Neural progenitor cell (in vitro differentiated cells): ENCODE data around the gene IL2RA. TPM values are rescaled to one million over a fixed set of nuclear protein-coding genes. Genes with fewer than 3 reads are reported as not detected.
"Not testable (repeated sequence)": the region's sequence is repeated elsewhere in the genome, so short reads cannot be mapped to it uniquely, and the experiment has no call there.

Experiments
- DNase-seq: peaks from one replicate; pipeline ENCODE4 v3.0.0-alpha.2; 2016; ENCODE audit warnings: low spot score
- H2AFZ ChIP-seq: fragments of 200-600 bp; sonication (generic); replicated peaks from 2 replicates; pipeline ENCODE4 v1.6.1; 2016; ENCODE audit warnings: antibody characterized with exemption
- H3F3A ChIP-seq: fragments of 200-600 bp; sonication (generic); 2 replicates; pipeline ENCODE4 v1.6.1; 2016; ENCODE audit warnings: antibody characterized with exemption, low read depth
- H3K27ac ChIP-seq: fragments of 200-600 bp; sonication (generic); 2 replicates; pipeline ENCODE4 v1.5.1; 2016; ENCODE audit warnings: mild to moderate bottlenecking
- H3K27me3 ChIP-seq: fragments of 200-600 bp; sonication (generic); 2 replicates; pipeline ENCODE4 v1.6.1; 2016; ENCODE audit warnings: mild to moderate bottlenecking, moderate library complexity
- H3K36me3 ChIP-seq: fragments of 200-600 bp; sonication (generic); 2 replicates; pipeline ENCODE4 v1.5.1; 2016
- H3K4me1 ChIP-seq: fragments of 200-600 bp; sonication (generic); 2 replicates; pipeline ENCODE4 v1.6.1; 2016; ENCODE audit warnings: mixed run types
- H3K4me2 ChIP-seq: fragments of 200-600 bp; sonication (generic); 2 replicates; pipeline ENCODE4 v1.6.1; 2016
- H3K4me3 ChIP-seq: fragments of 200-600 bp; sonication (generic); 2 replicates; pipeline ENCODE4 v1.5.1; 2016
- H3K79me2 ChIP-seq: fragments of 200-600 bp; sonication (generic); 2 replicates; pipeline ENCODE4 v1.6.1; 2016; ENCODE audit warnings: low read depth
- H3K9ac ChIP-seq: fragments of 200-600 bp; sonication (generic); 2 replicates; pipeline ENCODE4 v1.6.1; 2016
- H3K9me3 ChIP-seq: fragments of 200-600 bp; sonication (generic); 2 replicates; pipeline ENCODE4 v1.5.1; 2016; ENCODE audit warnings: low read depth
- H4K20me1 ChIP-seq: fragments of 200-600 bp; sonication (generic); 2 replicates; pipeline ENCODE4 v1.6.1; 2016; ENCODE audit warnings: low read depth
- H3K27ac Mint-ChIP-seq: 3 replicates; pipeline ENCODE4 v1.8.0; 2021; ENCODE audit warnings: mixed read lengths
- H3K27me3 Mint-ChIP-seq: 2 replicates; pipeline ENCODE4 v1.8.0; 2022; ENCODE audit warnings: low read depth, mild to moderate bottlenecking, inconsistent platforms, moderate library complexity, mixed read lengths; ENCODE audit not compliant: insufficient read depth
- H3K36me3 Mint-ChIP-seq: 3 replicates; pipeline ENCODE4 v1.8.0; 2021; ENCODE audit warnings: mixed read lengths
- H3K4me1 Mint-ChIP-seq: 3 replicates; pipeline ENCODE4 v1.8.0; 2021; ENCODE audit warnings: mixed read lengths
- H3K4me3 Mint-ChIP-seq: 3 replicates; pipeline ENCODE4 v1.8.0; 2021; ENCODE audit warnings: mild to moderate bottlenecking, moderate library complexity, mixed read lengths
- H3K9me3 Mint-ChIP-seq: 3 replicates; pipeline ENCODE4 v1.8.0; 2020; ENCODE audit warnings: mixed read lengths
- CTCF ChIP-seq: fragments of 200-600 bp; sonication (generic); IDR thresholded peaks from 2 replicates; pipeline ENCODE4 v1.5.1; 2017; ENCODE audit warnings: antibody characterized with exemption, mild to moderate bottlenecking
- EZH2 ChIP-seq: fragments of 200-600 bp; sonication (generic); IDR thresholded peaks from 2 replicates; pipeline ENCODE4 v1.6.1; 2017; ENCODE audit warnings: antibody characterized with exemption, mild to moderate bottlenecking, moderate library complexity
- EZH2phosphoT487 ChIP-seq: fragments of 200-600 bp; sonication (generic); IDR thresholded peaks from 2 replicates; pipeline ENCODE4 v1.6.1; 2017; ENCODE audit warnings: antibody characterized with exemption
- total RNA-seq: library from RNA; depleted of rRNA; stranded (reverse); fragments of >200 nt; gene quantifications from 2 replicates; pipeline ENCODE4 v1.2.3, GENCODE V29; 2015; ENCODE audit warnings: low replicate concordance

The IL2RA gene
- total RNA-seq, 1 donor from 2014 or later = not detected

GRCh38 chr10:6065835-6066234, 3.7 kb upstream of the IL2RA start:
- H3K36me3 ChIP-seq = no peaks in the 10 kb centered on the region
- no peak overlapping the region for H3K4me3 ChIP-seq
- peaks cover 6% of the 10 kb centered on the region for H3K27me3 Mint-ChIP-seq
- no peaks in the 10 kb centered on the region for H3K79me2 ChIP-seq
- DNase-seq = no peak
- no peak overlapping the region for H3K9ac ChIP-seq
- peaks cover 6% of the 10 kb centered on the region for H3K4me1 Mint-ChIP-seq
- TF ChIP-seq EZH2 (no peak), EZH2phosphoT487 (no peak), CTCF (no peak)
- H3K4me3 Mint-ChIP-seq = no peak overlapping the region
- no peak overlapping the region for H2AFZ ChIP-seq
- H3F3A ChIP-seq = no peaks in the 10 kb centered on the region
- H3K9me3 ChIP-seq = no peaks in the 10 kb centered on the region
- no peak overlapping the region for H3K27ac Mint-ChIP-seq
- H3K27ac ChIP-seq = no peak overlapping the region
- H3K36me3 Mint-ChIP-seq = no peaks in the 10 kb centered on the region
- peaks cover 5% of the 10 kb centered on the region for H3K9me3 Mint-ChIP-seq
- peaks cover 4% of the 10 kb centered on the region for H3K4me1 ChIP-seq
- no peak overlapping the region for H3K4me2 ChIP-seq
- no peaks in the 10 kb centered on the region for H3K27me3 ChIP-seq
- H4K20me1 ChIP-seq = no peaks in the 10 kb centered on the region

DNA sequence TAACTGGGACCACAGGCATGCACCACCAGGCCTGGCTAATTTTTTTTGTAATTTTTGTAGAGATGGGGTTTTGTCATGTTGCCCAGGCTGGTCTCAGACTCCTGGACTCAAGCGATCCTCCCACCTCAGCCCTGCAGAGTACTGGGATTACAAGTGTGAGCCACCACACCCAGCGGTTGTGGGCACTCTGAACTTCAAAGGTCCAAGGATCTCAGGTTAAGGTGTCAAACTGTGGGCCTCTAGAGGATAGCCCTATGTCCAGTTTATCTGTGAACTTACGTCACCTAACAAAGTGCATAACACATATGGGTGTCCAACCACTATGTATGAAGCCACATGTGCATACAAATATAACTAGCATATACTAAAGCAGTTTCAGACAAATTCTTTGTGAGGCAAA, 3.2 kb upstream of the IL2RA start:
- Histone ChIP-seq H3K27me3 (no peaks in the 10 kb centered on the region), H3K79me2 (no peaks in the 10 kb centered on the region), H3K9me3 (no peaks in the 10 kb centered on the region), H4K20me1 (no peaks in the 10 kb centered on the region), H3K27ac (no peak overlapping the region), H3K9ac (no peak overlapping the region), H3K4me1 (peaks cover 4% of the 10 kb centered on the region), H3F3A (no peaks in the 10 kb centered on the region), H3K36me3 (no peaks in the 10 kb centered on the region), H2AFZ (no peak overlapping the region), H3K4me2 (no peak overlapping the region), H3K4me3 (no peak overlapping the region)
- DNase-seq = no peak
- Mint-ChIP-seq H3K4me3 (no peak overlapping the region), H3K4me1 (peaks cover 6% of the 10 kb centered on the region), H3K36me3 (no peaks in the 10 kb centered on the region), H3K27me3 (peaks cover 6% of the 10 kb centered on the region), H3K9me3 (peaks cover 5% of the 10 kb centered on the region), H3K27ac (no peak overlapping the region)
- no peak for TF ChIP-seq CTCF
- TF ChIP-seq EZH2 = no peak
- TF ChIP-seq EZH2phosphoT487 = no peak

DNA sequence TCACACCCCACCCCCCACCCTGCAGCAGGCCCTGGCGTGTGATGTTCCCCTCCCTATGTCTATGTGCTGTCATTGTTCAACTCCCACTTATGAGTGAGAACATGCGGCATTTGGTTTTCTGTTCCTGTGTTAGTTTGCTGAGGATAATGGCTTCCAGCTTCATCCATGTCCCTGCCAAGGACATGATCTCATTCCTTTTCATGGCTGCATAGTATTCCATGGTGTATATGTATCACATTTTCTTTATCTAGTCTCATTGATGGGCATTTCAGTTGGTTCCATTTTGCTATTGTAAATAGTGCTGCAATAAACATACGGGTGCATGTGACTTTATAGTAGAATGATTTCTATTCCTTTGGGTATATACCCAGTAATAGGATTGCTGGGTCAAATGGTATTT, 2.6 kb upstream of the IL2RA start:
- not testable (repeated sequence) for H3F3A ChIP-seq, H3K79me2 ChIP-seq, H4K20me1 ChIP-seq, H3K4me1 Mint-ChIP-seq, H3K27ac Mint-ChIP-seq, H3K36me3 Mint-ChIP-seq, H3K4me2 ChIP-seq, H3K27me3 Mint-ChIP-seq, H3K4me3 Mint-ChIP-seq, H3K9ac ChIP-seq, H3K36me3 ChIP-seq, H3K9me3 Mint-ChIP-seq, H3K27me3 ChIP-seq, H3K4me3 ChIP-seq, H3K27ac ChIP-seq, DNase-seq, H3K4me1 ChIP-seq, H3K9me3 ChIP-seq, H2AFZ ChIP-seq

- no peaks in the 10 kb centered on the region for H3K9me3 ChIP-seq
- TF ChIP-seq EZH2 (no peak), CTCF (no peak), EZH2phosphoT487 (no peak)
- Mint-ChIP-seq H3K4me1 (peaks cover 6% of the 10 kb centered on the region), H3K27ac (no peak overlapping the region), H3K4me3 (no peak overlapping the region), H3K27me3 (peaks cover 9% of the 10 kb centered on the region), H3K36me3 (no peaks in the 10 kb centered on the region), H3K9me3 (peaks cover 5% of the 10 kb centered on the region)
- no peaks in the 10 kb centered on the region for H3K36me3 ChIP-seq
- no peak overlapping the region for H3K4me3 ChIP-seq
- no peak overlapping the region for H3K9ac ChIP-seq
- H3F3A ChIP-seq = no peaks in the 10 kb centered on the region
- H3K27me3 ChIP-seq = no peaks in the 10 kb centered on the region
- no peaks in the 10 kb centered on the region for H4K20me1 ChIP-seq
- DNase-seq = no peak
- no peak overlapping the region for H2AFZ ChIP-seq
- H3K79me2 ChIP-seq = no peaks in the 10 kb centered on the region
- H3K4me1 ChIP-seq = peaks cover 4% of the 10 kb centered on the region
- no peak overlapping the region for H3K4me2 ChIP-seq
- H3K27ac ChIP-seq = no peak overlapping the region
Measured at GRCh38 chr10:6064119-6064518, 2.0 kb upstream of the IL2RA start.
